ENCODE results near the gene ANO1. TPM values are rescaled to one million over a fixed set of nuclear protein-coding genes. Genes with fewer than 3 reads are reported as not detected.

Gene ANO1
- total RNA-seq, 4 donors from 2014 or later: 22.5 to 57.6 (median 41.4) TPM

DNA sequence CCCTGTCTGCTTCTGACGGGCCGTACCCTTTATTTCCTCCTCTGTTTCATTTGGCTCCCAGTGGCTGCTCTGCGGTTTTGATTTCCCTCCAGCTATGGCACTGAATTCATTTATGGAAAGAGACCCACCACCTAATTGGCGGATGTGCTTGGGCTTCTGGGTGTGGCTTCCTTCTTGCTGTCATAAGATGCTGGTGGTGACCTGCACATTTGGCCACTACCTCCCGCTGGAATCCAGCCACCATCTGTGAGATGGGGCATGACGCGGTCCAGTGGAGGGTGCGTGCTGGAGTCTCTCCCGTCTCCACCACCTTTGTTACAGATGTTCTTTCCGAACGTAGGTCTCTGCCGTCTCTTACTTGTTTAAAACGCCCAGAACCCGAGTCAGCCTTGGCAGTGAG, 77.3 kb downstream of the ANO1 start:
- Histone ChIP-seq H3K36me3 (no peaks in the 10 kb centered on the region), H3K27ac (no peak overlapping the region), H3K4me1 (no peaks in the 10 kb centered on the region), H3K9me3 (no peaks in the 10 kb centered on the region), H3K4me3 (no peak overlapping the region), H3K27me3 (peaks cover 9% of the 10 kb centered on the region)
- TF ChIP-seq POLR2A (IDR thresholded peaks at IDR 0.05) (no peak), EP300 (IDR thresholded peaks at IDR 0.05) (no peak), POLR2AphosphoS5 (IDR thresholded peaks at IDR 0.05) (no peak), CTCF (IDR thresholded peaks at IDR 0.05) (no peak)
- no peak for ATAC-seq
- 92 to 95% methylated on average over 9 of the region's 14 CpGs for WGBS, 2 donors (ENCODE audit: low coverage in 1 of 2)

DNA sequence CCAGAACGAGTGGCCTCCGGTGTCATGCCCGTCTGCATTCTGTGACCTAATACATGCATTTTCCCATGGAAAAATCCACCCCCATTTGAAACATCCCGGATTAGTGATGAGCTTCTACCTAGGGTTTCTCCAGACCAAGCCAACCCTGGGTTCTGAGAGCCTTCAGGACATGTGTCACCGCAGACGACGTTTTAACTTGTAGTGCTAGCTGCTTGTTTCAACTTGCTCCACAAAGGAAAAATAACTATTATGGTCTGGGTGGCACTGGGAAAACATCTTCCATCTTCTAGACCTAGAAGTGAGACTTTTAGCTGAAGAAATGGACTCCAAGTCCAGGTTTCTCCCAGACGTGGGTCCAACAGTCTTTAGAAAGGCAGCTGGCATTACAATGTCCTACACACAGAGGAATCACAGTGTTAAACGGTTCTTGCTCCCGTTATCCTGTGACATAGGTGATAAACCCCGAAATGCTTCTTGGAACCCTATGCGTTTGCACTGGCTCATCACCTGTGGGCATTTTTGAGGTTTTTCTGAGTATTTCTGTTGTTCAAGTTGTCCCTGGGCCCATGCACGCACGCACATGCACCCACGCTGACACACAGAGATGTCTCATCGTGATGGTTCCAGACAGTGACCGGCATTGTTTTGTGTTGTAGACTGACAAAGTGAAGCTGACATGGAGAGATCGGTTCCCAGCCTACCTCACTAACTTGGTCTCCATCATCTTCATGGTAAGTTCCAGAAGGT, 78.3 kb downstream of the ANO1 start:
- no peak for ATAC-seq
- TF ChIP-seq POLR2A (IDR thresholded peaks at IDR 0.05): no peak
- TF ChIP-seq POLR2AphosphoS5 (IDR thresholded peaks at IDR 0.05): no peak
- no peak for TF ChIP-seq CTCF (IDR thresholded peaks at IDR 0.05)
- no peak for TF ChIP-seq EP300 (IDR thresholded peaks at IDR 0.05)
- Histone ChIP-seq H3K9me3 (no peaks in the 10 kb centered on the region), H3K27me3 (peaks cover 11% of the 10 kb centered on the region), H3K27ac (no peak overlapping the region), H3K4me1 (no peaks in the 10 kb centered on the region), H3K4me3 (no peak overlapping the region), H3K36me3 (no peaks in the 10 kb centered on the region)
- 85 to 94% methylated on average over 5 to 15 of the region's 18 CpGs for WGBS, 2 donors (ENCODE audit: low coverage in 1 of 2)

DNA sequence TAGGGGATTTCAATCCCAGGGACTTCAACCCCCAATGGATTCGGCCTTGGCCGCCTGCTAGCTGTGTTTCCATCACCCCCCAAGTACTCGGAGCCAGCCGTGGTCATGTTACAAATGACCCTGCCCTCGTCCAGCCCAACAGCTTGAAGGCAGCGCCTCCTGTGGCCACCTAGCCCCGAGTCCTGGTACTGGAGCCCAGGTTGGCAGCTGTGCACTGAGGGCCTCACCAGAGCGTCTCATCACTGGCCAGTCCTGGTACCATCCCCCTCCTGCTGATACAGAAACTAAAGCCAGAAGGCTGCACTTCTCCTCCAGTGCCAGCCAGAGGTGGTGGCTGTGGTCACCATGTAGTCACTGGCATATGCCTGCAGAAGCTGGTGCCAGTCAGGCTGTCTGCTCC, 80.1 kb downstream of the ANO1 start:
- ATAC-seq: no peak
- H3K36me3 ChIP-seq: no peaks in the 10 kb centered on the region
- 56% methylated on average over 5 of the region's 8 CpGs; no CpG with 5 or more reads in 1 of the 2 donors for WGBS, 2 donors (ENCODE audit: low coverage in 1 of 2)
- peaks cover 17% of the 10 kb centered on the region for H3K27me3 ChIP-seq
- no peaks in the 10 kb centered on the region for H3K9me3 ChIP-seq
- no peaks in the 10 kb centered on the region for H3K4me1 ChIP-seq
- H3K27ac ChIP-seq: no peak overlapping the region
- TF ChIP-seq EP300 (IDR thresholded peaks at IDR 0.05): no peak
- TF ChIP-seq CTCF (IDR thresholded peaks at IDR 0.05): no peak
- TF ChIP-seq POLR2AphosphoS5 (IDR thresholded peaks at IDR 0.05): no peak
- TF ChIP-seq POLR2A (IDR thresholded peaks at IDR 0.05): no peak
- no peak overlapping the region for H3K4me3 ChIP-seq

DNA sequence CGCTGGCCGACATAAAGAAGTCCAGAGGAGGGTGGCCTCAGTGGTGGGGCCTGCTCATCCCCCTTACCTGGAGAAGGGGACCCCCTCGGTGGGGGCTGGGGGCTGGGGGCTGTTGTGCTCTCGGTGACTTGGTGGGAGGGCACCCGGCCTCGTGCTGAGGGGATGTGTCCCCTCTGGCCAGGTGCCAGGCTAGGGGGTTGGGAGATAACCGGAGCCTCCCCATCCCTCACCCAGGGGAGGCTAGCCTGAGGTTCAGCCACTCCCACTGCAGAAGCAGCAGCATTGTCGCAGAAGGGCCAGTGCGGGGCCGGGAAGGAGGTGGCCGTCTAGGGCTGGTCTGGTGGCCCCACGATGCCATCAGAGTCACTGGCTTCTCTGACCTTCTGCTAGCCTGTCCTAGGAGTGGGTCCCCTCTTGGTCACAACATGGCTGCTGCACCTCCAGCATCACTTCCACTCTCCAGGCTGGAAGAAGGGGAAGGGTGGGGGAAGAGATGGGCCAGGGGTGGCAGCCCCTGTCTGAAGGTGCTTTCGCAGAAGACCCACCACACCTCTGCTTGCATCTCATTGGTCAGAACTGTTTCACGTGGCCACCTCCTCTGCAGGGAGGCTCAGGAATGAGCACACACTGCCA, 80.8 kb downstream of the ANO1 start:
- WGBS, 2 donors (ENCODE audit: low coverage in 1 of 2): no CpG with 5 or more reads among the region's 14 CpGs
- TF ChIP-seq POLR2AphosphoS5 (IDR thresholded peaks at IDR 0.05) (no peak), EP300 (IDR thresholded peaks at IDR 0.05) (no peak), CTCF (IDR thresholded peaks at IDR 0.05) (no peak), POLR2A (IDR thresholded peaks at IDR 0.05) (no peak)
- Histone ChIP-seq H3K27me3 (peaks cover 17% of the 10 kb centered on the region), H3K9me3 (no peaks in the 10 kb centered on the region), H3K36me3 (no peaks in the 10 kb centered on the region), H3K4me1 (no peaks in the 10 kb centered on the region), H3K4me3 (no peak overlapping the region), H3K27ac (no peak overlapping the region)
- no peak for ATAC-seq
